Esophagus muscularis mucosa (tissue), 4 donors: ENCODE results near the gene LARP1B.

Experiments
- CTCF ChIP-seq, 3 experiments: fragments of 200-600 bp in 2 of 3; fragments of 450-650 bp in 1 of 3; sonication (generic) in 2 of 3; IDR thresholded peaks; one replicate each; pipeline ENCODE4 v1.5.1; 2017 to 2019; ENCODE audit warnings: antibody characterized with exemption in 3 of 3, mild to moderate bottlenecking in 2 of 3, moderate library complexity in 1 of 3
- EP300 ChIP-seq: sonication (generic); formaldehyde crosslinking; IDR thresholded peaks from one replicate; pipeline ENCODE4 v1.6.1; 2017; ENCODE audit warnings: antibody characterized with exemption
- POLR2A ChIP-seq: fragments of 450-650 bp; IDR thresholded peaks from one replicate; pipeline ENCODE4 v1.6.1; 2017; ENCODE audit warnings: antibody characterized with exemption, moderate library complexity, mild to moderate bottlenecking, low read depth
- POLR2AphosphoS5 ChIP-seq, 2 donors: sonication (generic); formaldehyde crosslinking; IDR thresholded peaks; one replicate each; pipeline ENCODE4 v1.6.1; 2017; ENCODE audit warnings: antibody characterized with exemption in 2 of 2

- no peak for TF ChIP-seq CTCF (IDR thresholded peaks at IDR 0.05)
- no peak for TF ChIP-seq EP300
- TF ChIP-seq POLR2AphosphoS5 (IDR thresholded peaks at IDR 0.05) = no peak
- no peak for TF ChIP-seq POLR2A
Measured at GRCh38 chr4:128145727-128146126, 84.6 kb downstream of the LARP1B start.
